Neural cell (in vitro differentiated cells): ENCODE results near the gene ART5. TPM values are rescaled to one million over a fixed set of nuclear protein-coding genes. Genes with fewer than 3 reads are reported as not detected.
"Not testable (repeated sequence)": the region's sequence is repeated elsewhere in the genome, so short reads cannot be mapped to it uniquely, and the experiment has no call there.

Source experiments
- H2AFZ ChIP-seq: fragments of 200-600, 300-800 bp; sonication (generic), shearing (Covaris generic); 2 replicates; pipeline ENCODE4 v1.6.0; 2014; ENCODE audit warnings: low read depth, mild to moderate bottlenecking, antibody characterized with exemption, low read length, moderate library complexity
- H3F3A ChIP-seq: fragments of 200-600 bp; shearing (Covaris generic); 2 replicates; pipeline ENCODE4 v1.6.1; 2016; ENCODE audit warnings: mild to moderate bottlenecking, moderate library complexity, mixed read lengths, antibody characterized with exemption, low read length; ENCODE audit not compliant: insufficient read depth, poor library complexity, severe bottlenecking
- H3K27ac ChIP-seq: fragments of 200-600, 300-800 bp; sonication (generic), shearing (Covaris generic); 2 replicates; pipeline ENCODE4 v1.5.1; 2014; ENCODE audit warnings: mild to moderate bottlenecking, low read length, moderate library complexity
- H3K27me3 ChIP-seq: fragments of 300-800, 200-600 bp; sonication (generic), shearing (Covaris generic); 2 replicates; pipeline ENCODE4 v1.6.0; 2014; ENCODE audit warnings: mild to moderate bottlenecking, low read depth, low read length, moderate library complexity; ENCODE audit not compliant: insufficient read depth
- H3K36me3 ChIP-seq: fragments of 300-800, 200-600 bp; sonication (generic), shearing (Covaris generic); 2 replicates; pipeline ENCODE4 v1.5.1; 2014; ENCODE audit warnings: mild to moderate bottlenecking, antibody characterized with exemption, low read length, moderate library complexity; ENCODE audit not compliant: insufficient read depth
- H3K4me2 ChIP-seq: fragments of 300-800, 200-600 bp; sonication (generic), shearing (Covaris generic); 2 replicates; pipeline ENCODE4 v1.6.0; 2014; ENCODE audit warnings: mild to moderate bottlenecking, low read length
- H3K4me3 ChIP-seq: fragments of 300-800, 200-600 bp; sonication (generic), shearing (Covaris generic); 2 replicates; pipeline ENCODE4 v1.5.1; 2014; ENCODE audit warnings: mild to moderate bottlenecking, low read length, moderate library complexity
- H3K79me2 ChIP-seq: fragments of 200-600 bp; shearing (Covaris generic); replicated peaks from 2 replicates; pipeline ENCODE4 v1.6.0; 2014; ENCODE audit warnings: mild to moderate bottlenecking, low read length, moderate library complexity; ENCODE audit not compliant: insufficient read depth
- H3K9ac ChIP-seq: fragments of 300-800, 200-600 bp; sonication (generic), shearing (Covaris generic); 2 replicates; pipeline ENCODE4 v1.6.1; 2016; ENCODE audit warnings: mild to moderate bottlenecking, low read length, mixed read lengths
- H3K9me2 ChIP-seq: fragments of 200-600 bp; shearing (Covaris generic); 2 replicates; pipeline ENCODE4 v1.6.1; 2016; ENCODE audit warnings: mild to moderate bottlenecking, low read length, mixed read lengths; ENCODE audit not compliant: insufficient read depth
- H3K9me3 ChIP-seq: fragments of 200-600, 300-800 bp; sonication (generic), shearing (Covaris generic); 2 replicates; pipeline ENCODE4 v1.6.1; 2016; ENCODE audit warnings: mild to moderate bottlenecking, mixed run types, low read length, moderate library complexity, mixed read lengths
- H4K20me1 ChIP-seq: fragments of 200-600 bp; shearing (Covaris generic); 2 replicates; pipeline ENCODE4 v1.6.1; 2016; ENCODE audit warnings: mild to moderate bottlenecking, mixed run types; ENCODE audit not compliant: insufficient read depth
- CTCF ChIP-seq: fragments of 450-650 bp; IDR thresholded peaks from 2 replicates; pipeline ENCODE4 v1.5.1; 2014; ENCODE audit warnings: antibody characterized with exemption, mild to moderate bottlenecking, moderate library complexity; ENCODE audit not compliant: poor library complexity, severe bottlenecking
- EP300 ChIP-seq: fragments of 450-650 bp; conservative IDR thresholded peaks from 2 replicates; pipeline ENCODE4 v1.6.1; 2014; ENCODE audit warnings: antibody characterized with exemption, mild to moderate bottlenecking, moderate library complexity; ENCODE audit not compliant: poor library complexity, severe bottlenecking
- EZH2 ChIP-seq: fragments of 200-600, 300-800 bp; shearing (Covaris generic), sonication (generic); IDR thresholded peaks from 2 replicates; pipeline ENCODE4 v1.6.1; 2014; ENCODE audit warnings: antibody characterized with exemption, low read length, borderline replicate concordance, mild to moderate bottlenecking; ENCODE audit not compliant: insufficient read depth, poor library complexity, severe bottlenecking
- MXI1 ChIP-seq: fragments of 450-650 bp; conservative IDR thresholded peaks from 2 replicates; pipeline ENCODE4 v1.6.1; 2014; ENCODE audit warnings: antibody characterized with exemption, mild to moderate bottlenecking; ENCODE audit not compliant: poor library complexity, severe bottlenecking
- POLR2AphosphoS5 ChIP-seq: IDR thresholded peaks from 2 replicates; pipeline ENCODE4 v1.6.1; 2012
- RAD21 ChIP-seq: fragments of 450-650 bp; conservative IDR thresholded peaks from 2 replicates; pipeline ENCODE4 v1.6.1; 2014; ENCODE audit warnings: antibody characterized with exemption, mild to moderate bottlenecking, moderate library complexity
- REST ChIP-seq: IDR thresholded peaks from 2 replicates; pipeline ENCODE4 v1.6.1; 2012; ENCODE audit warnings: borderline replicate concordance
- SMC3 ChIP-seq: fragments of 450-650 bp; conservative IDR thresholded peaks from 2 replicates; pipeline ENCODE4 v1.6.1; 2014; ENCODE audit warnings: antibody characterized with exemption, mild to moderate bottlenecking, moderate library complexity; ENCODE audit not compliant: poor library complexity
- TAF1 ChIP-seq: IDR thresholded peaks from 2 replicates; pipeline ENCODE4 v1.6.1; 2012; ENCODE audit warnings: low read depth
- polyA plus RNA-seq: library from polyadenylated mRNA; depleted of rRNA; stranded (reverse); fragments of >200 nt; gene quantifications from 2 replicates; pipeline ENCODE4 v1.2.3, GENCODE V29; 2014

ART5 gene
- polyA plus RNA-seq, 1 donor from 2014 or later: not detected

GRCh38 chr11:3658252-3658651, 16.5 kb upstream of the ART5 start:
- Histone ChIP-seq H3K4me3 (no peak overlapping the region), H4K20me1 (no peaks in the 10 kb centered on the region), H3K36me3 (no peaks in the 10 kb centered on the region), H3K9me2 (no peaks in the 10 kb centered on the region), H3K27me3 (no peaks in the 10 kb centered on the region), H3K9me3 (no peaks in the 10 kb centered on the region), H3F3A (no peaks in the 10 kb centered on the region), H3K9ac (no peak overlapping the region), H3K4me2 (no peak overlapping the region), H3K79me2 (no peaks in the 10 kb centered on the region), H3K27ac (no peak overlapping the region), H2AFZ (no peak overlapping the region)
- TF ChIP-seq TAF1 (no peak), RAD21 (no peak), EP300 (no peak), EZH2 (no peak), POLR2AphosphoS5 (no peak), REST (no peak), SMC3 (no peak), MXI1 (no peak), CTCF (no peak)

GRCh38 chr11:3657331-3657730, 15.5 kb upstream of the ART5 start:
- not testable (repeated sequence) for H3K4me2 ChIP-seq, H4K20me1 ChIP-seq, H3F3A ChIP-seq, H3K9me2 ChIP-seq, H3K27ac ChIP-seq, H3K79me2 ChIP-seq, H3K4me3 ChIP-seq, H3K36me3 ChIP-seq, H3K9ac ChIP-seq, H2AFZ ChIP-seq, H3K9me3 ChIP-seq, H3K27me3 ChIP-seq

GRCh38 chr11:3655547-3655946, 13.8 kb upstream of the ART5 start:
- H3K9me3 ChIP-seq: no peaks in the 10 kb centered on the region
- H4K20me1 ChIP-seq: no peaks in the 10 kb centered on the region
- H3K79me2 ChIP-seq: no peaks in the 10 kb centered on the region
- H3K27me3 ChIP-seq: no peaks in the 10 kb centered on the region
- H2AFZ ChIP-seq: no peak overlapping the region
- no peaks in the 10 kb centered on the region for H3K9me2 ChIP-seq
- TF ChIP-seq EP300 (no peak), TAF1 (no peak), SMC3 (no peak), EZH2 (no peak), POLR2AphosphoS5 (no peak), CTCF (no peak), MXI1 (no peak), RAD21 (no peak), REST (no peak)
- H3K27ac ChIP-seq: no peak overlapping the region
- no peaks in the 10 kb centered on the region for H3F3A ChIP-seq
- no peaks in the 10 kb centered on the region for H3K36me3 ChIP-seq
- no peak overlapping the region for H3K4me3 ChIP-seq
- H3K4me2 ChIP-seq: no peak overlapping the region
- no peak overlapping the region for H3K9ac ChIP-seq
